ENCODE measurements around the gene MCCD1.

The MCCD1 gene

GRCh38 chr6:31513456-31514165 is 15.2 kb upstream of the MCCD1 start:
- no peak for DNase-seq (ENCODE audit: low spot score)

GRCh38 chr6:31521835-31522234 is 6.9 kb upstream of the MCCD1 start:
- DNase-seq (ENCODE audit: low spot score), result no peak

- no peak for DNase-seq (ENCODE audit: low spot score)
Observed at GRCh38 chr6:31525553-31525931, 3.2 kb upstream of the MCCD1 start.

GRCh38 chr6:31525932-31526591 is 2.7 kb upstream of the MCCD1 start:
- DNase-seq (ENCODE audit: low spot score), result no peak

- no peak for DNase-seq (ENCODE audit: low spot score)
Observed at GRCh38 chr6:31528307-31528777, 420 bp upstream of the MCCD1 start.

GRCh38 chr6:31529329-31530150 is 778 bp downstream of the MCCD1 start:
- no peak for DNase-seq (ENCODE audit: low spot score)

DNA sequence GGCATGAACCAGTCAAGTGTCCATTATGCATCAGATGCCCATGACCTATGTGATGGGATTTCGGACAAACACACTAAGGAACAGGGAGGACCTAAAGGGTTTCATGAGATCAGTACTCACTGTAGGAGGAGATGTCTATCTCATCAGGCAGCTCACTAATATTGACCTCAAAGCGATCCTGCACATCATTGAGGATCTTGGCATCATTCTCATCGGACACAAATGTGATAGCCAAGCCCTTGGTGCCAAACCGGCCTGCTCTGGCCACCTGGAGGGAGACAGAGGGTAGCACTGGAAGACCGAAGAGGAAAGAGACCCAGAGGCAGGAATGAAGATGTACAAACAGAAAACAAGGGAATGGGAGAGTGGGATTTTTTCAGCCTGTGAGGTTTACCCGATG is 1.9 kb downstream of the MCCD1 start:
- DNase-seq (ENCODE audit: low spot score), result no peak

GRCh38 chr6:31531162-31531561 is 2.4 kb downstream of the MCCD1 start:
- DNase-seq (ENCODE audit: low spot score), result no peak

GRCh38 chr6:31531771-31532643 is 3.2 kb downstream of the MCCD1 start:
- no peak for DNase-seq (ENCODE audit: low spot score)

GRCh38 chr6:31532644-31533454 is 4.1 kb downstream of the MCCD1 start:
- no peak for DNase-seq (ENCODE audit: low spot score)

GRCh38 chr6:31533455-31533841 is 4.7 kb downstream of the MCCD1 start:
- DNase-seq (ENCODE audit: low spot score), result no peak

DNA sequence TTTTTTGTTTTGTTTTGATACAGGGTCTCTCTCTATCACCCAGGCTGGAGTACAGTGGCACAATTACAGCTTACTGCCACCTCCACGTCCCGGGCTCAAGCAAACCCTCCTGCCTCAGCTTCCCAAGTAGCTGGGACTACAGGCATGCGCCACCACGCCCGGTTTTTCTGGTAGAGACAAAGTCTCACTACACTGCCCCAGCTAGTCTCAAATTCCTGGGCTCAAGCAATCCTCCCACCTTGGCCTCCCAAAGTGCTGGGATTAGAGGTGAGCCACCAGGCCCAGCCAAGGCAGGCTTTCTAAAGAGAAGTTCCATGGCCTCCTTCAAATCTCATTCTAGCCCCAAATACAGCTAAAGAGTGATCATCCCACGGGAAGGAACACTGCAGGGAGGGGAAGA is 5.2 kb downstream of the MCCD1 start:
- DNase-seq (ENCODE audit: low spot score), result no peak

- DNase-seq (ENCODE audit: low spot score), result no peak
Observed at GRCh38 chr6:31534521-31535040, 5.8 kb downstream of the MCCD1 start.

- DNase-seq (ENCODE audit: low spot score), result no peak
Observed at GRCh38 chr6:31535538-31536324, 7.0 kb downstream of the MCCD1 start.

DNA sequence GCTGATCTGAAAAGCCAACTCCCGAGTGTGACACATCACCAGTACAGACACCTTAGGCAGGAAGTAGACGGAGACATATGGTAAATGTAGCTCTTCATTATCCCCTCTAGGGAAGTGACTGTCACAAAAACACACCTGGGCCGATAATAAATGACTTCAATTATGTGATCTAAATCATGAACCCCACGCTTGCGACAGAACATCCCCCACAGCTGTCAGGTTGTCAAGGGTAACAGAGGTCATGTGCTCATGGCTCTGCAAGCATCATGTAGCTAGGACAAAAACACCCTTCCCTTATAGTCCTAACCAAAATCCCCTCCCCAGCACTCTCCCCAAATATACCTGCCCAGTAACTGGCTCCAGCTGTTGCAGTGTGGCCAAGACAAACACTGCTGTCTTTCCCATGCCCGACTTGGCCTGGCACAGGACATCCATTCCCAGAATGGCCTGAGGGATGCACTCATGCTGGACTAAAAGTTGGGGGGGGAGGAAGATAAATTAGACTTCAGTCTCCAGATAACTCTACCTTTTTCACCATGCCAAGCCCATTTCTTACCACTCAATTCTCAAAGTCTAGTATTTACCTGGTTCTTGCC is 10.1 kb downstream of the MCCD1 start:
- DNase-seq (ENCODE audit: low spot score), result peak; percentile 44

GRCh38 chr6:31540640-31541039 is 11.9 kb downstream of the MCCD1 start:
- DNase-seq (ENCODE audit: low spot score), result no peak

- DNase-seq (ENCODE audit: low spot score), result peak; percentile 82
Observed at GRCh38 chr6:31541059-31541657, 12.4 kb downstream of the MCCD1 start.

DNA sequence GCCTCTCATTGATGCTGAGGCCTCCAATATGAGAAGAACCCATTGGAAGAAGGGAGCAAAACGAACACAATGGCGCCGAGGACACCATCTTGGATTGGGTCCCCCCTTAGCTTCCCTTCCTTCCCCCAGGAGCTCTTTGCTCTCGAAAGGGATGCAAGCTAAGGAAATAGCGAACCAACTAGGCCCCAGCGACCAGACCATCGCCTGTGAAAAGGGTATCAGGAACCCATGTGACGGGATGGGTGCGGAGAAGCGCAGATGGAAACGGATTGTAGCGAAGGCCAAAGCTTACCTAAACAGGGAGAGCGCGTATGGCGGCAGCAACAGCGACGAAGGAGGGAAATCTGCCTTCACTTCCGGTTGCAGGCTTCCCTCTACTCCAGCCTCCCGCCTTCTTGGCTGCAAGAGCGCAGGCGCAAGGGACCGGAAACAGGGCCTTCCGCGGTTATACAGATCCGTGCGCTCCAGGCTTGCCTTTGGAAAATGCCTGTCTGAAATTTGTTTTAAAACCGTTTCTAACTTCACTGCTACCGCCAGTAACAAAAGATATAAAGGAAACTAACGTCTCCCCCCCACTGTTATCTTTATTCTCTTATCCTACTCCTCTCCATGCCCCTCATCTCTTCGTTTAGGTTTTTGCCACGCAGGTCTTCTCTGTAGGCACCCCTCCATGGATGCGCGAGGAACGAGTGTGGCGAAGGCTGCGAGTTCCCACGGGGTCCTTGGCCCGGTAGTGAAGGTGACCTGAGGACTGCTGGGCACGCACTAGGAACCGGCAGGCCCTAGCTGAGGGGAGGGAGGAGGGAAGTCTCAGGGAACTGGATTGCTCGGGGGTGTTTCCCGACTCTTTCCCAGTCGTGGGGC is 13.1 kb downstream of the MCCD1 start, which contains the start of gene DDX39B:
Gene DDX39B, minus strand, starts transcription at position 346 of the 864 bp plus-strand sequence. CDS start 1,471 bp downstream, outside the sequence.
- peak; percentile 96 for DNase-seq (ENCODE audit: low spot score)
